EL (cell line): ENCODE results near the gene IGLL5.
"Not testable (repeated sequence)": the region's sequence is repeated elsewhere in the genome, so short reads cannot be mapped to it uniquely, and the experiment has no call there.

Experiments used
- DNase-seq: peaks from one replicate; pipeline ENCODE4 v3.0.0-alpha.2; 2016

The IGLL5 gene

GRCh38 chr22:22902247-22903001, 14.8 kb downstream of the IGLL5 start:
- DNase-seq, result no peak

GRCh38 chr22:22903355-22903777, 15.8 kb downstream of the IGLL5 start:
- no peak for DNase-seq

DNA sequence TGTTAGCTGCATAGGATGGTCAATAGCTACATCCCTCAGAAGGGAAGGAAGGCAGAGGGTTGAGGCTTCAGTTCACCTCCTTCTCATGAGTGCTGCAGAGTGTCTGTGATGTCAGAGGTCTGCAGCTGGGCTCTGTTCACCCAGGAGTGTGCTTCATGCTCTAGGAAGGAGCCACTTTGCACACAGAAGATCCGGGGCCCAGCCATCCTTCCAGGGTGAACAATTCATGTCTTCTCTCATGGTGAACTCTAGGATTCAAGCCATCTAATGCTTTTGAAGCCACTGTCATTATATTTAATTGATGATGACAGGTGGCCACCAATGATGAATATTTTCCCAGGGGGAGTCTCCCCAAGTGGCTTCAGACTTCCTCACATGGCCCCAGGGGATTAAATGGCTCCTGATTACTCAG, 16.2 kb downstream of the IGLL5 start:
- DNase-seq, result not testable (repeated sequence)

DNA sequence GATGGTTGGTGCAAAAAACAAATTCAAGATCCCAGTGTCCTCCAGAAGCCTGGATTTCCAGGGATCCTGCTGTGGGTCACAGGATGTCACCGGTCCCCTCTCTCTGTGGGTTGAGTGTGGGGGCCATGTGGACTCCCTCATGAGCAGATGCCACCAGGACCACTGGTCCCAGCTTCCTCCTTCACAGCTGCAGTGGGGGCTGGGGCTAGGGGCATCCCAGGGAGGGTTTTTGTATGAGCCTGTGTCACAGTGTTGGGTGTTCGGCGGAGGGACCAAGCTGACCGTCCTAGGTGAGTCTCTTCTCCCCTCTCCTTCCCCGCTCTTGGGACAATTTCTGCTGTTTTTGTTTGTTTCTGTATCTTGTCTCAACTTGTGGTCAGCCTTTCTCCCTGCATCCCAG, 17.1 kb downstream of the IGLL5 start:
- not testable (repeated sequence) for DNase-seq

DNA sequence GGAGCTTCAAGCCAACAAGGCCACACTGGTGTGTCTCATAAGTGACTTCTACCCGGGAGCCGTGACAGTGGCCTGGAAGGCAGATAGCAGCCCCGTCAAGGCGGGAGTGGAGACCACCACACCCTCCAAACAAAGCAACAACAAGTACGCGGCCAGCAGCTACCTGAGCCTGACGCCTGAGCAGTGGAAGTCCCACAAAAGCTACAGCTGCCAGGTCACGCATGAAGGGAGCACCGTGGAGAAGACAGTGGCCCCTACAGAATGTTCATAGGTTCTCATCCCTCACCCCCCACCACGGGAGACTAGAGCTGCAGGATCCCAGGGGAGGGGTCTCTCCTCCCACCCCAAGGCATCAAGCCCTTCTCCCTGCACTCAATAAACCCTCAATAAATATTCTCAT, 18.8 kb downstream of the IGLL5 start:
- DNase-seq, result not testable (repeated sequence)

DNA sequence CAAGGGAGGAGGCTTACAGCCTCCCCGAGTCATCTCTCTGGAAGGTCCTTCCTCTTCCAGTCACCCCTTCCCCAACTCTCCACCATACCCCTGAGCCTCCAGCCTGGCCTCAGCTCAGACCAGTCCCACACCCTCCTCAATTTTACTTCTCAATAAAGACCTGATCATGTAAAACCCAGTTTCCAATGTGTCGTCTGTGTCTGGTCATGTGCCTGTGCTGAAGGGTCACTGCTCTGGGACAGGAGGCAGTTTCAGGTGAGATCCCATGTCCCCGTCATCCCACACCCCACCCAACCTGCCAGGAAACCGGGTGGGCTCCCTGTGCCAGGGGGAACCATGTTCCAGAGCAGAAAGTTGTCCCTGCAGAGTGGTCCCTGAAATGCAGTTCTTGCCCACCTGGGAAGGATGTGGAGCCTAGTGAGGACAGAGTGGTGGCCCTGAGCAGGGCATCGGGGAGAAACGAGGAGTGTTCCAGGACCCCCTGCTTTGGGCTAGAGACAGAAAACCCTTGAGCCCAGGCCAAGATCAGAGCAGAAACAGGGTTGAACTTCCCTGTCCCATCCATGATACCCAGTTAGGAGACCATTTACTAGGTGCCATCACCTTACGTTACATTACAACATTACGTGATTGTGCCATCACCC, 19.4 kb downstream of the IGLL5 start:
- DNase-seq, result no peak

DNA sequence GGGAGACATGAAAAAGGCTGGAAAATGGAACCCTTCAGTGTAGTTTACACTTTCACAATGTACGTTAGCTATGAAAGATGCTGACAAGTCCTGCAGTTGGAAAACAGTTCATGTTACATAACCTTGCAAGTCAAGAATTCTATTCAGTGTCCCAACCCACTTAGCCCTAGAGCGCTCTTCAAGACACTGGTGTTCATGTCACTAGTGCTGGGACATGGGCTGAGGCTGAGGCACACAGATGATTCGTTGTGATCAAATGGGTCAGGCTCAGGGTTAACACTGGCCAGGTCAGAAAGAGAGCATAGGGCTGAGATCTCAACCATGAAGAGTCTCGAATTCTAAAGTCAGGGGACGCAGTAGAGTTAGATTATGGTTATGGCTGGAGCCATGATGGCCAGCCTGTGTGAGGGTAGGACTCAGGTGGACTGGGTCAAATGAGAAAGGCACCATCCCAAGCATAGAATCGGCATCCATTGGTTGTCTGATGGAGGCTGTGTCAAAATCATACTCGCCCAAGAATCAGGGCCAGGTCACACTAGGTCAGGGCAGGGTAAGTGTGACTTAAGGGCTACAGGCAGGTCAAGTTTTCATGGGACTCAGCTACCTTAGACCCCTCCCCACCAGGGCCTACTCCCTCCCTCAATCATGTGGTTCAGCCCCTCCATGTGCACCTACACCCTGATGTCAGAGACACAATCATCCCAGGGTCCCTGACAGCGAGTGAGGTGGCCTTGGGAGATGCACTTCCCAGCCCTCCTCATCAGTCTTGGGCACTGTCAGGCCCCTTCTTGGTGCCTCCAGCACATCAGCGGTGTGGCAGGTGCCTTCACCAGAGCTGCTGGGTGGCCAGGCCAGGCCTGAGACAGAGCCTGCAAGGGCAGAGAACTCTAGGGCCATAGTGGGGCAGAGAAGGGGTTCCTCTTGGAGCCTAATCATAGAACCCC, 20.2 kb downstream of the IGLL5 start:
- no peak for DNase-seq

DNA sequence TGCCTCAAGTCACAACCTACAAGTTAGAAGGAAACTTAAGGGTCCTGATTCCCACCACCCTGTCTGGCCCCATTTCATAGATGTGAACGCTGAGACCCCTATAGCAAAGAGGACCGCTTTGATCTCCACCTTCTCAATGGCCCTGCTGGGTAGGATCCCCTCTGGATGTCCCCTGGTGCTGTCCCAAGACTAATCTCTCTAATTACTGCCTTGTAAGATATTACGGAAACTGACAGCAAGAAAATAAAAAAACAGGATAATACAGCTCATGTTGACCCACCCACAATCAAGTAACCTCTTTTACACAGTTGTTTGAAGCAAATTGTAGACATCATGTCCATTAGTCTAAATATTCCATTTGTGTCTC, 20.9 kb downstream of the IGLL5 start:
- no peak for DNase-seq

GRCh38 chr22:22908941-22909604, 21.5 kb downstream of the IGLL5 start:
- DNase-seq, result no peak

- DNase-seq, result no peak
Measured at GRCh38 chr22:22909605-22910271, 22.1 kb downstream of the IGLL5 start.

DNA sequence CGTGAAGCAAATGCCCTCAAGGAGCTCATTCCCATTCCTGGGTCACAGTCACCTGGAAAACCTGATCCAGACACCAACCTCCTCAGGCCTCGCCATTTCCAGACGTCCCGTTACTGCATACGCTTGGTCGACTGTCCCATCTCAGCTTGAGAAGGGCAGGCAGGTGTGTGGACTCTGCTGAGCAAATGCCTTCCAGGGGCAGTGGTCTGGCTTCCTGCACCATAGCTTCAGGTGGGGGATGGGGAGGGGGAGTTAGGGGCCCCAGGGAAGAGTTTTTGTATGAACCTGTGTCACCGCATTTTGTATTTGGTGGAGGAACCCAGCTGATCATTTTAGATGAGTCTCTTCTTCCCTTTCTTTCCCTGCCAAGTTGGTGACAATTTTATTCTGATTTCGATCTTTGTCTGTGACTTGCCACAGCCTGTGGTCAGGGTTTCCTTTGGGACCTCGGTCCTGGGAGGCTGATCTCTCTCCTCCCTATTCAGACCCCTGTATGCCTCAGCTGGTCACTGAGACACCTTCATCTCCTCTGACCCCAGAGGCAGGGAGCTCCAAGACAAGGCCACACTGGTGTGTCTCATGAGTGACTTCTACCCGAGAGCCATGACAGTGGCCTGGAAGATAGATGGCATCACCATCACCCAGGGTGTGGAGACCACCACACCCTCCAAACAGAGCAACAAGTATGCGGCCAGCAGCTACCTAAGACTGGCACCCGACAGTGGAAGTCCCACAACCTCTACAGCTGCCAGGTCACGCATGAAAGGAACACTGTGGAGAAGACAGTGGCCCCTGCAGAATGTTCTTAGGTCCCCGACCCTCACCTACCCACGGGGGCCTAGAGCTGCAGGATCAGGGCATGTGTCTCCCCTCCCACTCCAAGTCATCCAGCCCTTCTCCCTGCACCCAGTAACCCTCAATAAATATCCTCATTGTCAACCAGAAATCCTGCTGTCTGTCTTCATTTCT, 22.9 kb downstream of the IGLL5 start:
- DNase-seq, result no peak

GRCh38 chr22:22911327-22912134, 23.9 kb downstream of the IGLL5 start:
- no peak for DNase-seq

DNA sequence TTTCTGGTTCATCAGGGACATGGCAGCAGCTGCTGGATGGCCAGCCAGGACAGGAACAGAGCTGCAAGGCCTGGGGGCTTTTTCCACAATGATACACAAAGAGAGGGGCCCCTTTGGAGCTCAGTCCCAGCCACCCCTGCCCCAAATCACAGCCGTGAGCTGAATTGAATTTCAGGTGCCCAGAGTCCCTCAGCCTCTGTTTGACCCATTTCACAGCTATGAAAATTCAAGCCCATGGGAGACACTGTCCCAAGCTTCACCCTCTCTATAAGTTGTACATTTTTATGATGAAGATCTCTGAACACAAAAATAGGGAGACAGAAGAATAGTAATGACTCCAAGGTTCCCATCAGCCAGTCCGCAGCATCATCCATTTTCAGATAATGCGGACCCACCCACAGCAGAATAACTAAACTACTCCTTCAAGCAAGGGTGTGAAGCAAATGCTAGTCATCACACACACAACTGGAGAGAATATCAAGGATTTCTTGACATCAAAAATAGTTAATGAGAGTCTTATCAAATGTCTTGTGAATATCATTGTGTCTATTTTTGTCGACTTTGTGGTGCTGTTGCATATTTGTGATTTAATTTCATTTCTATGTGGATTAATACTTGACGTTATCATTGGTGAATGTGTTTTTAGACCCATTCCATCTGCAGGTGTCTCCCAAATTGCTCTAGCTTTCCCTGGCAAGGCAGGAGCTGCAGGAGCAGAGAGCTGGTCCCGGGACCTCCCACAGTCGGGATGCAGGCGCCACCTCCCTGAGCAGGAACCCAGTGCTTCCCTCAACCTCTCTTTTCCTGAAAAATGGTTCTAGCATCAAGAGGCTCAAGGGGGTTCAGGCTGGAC, 24.7 kb downstream of the IGLL5 start:
- no peak for DNase-seq

DNA sequence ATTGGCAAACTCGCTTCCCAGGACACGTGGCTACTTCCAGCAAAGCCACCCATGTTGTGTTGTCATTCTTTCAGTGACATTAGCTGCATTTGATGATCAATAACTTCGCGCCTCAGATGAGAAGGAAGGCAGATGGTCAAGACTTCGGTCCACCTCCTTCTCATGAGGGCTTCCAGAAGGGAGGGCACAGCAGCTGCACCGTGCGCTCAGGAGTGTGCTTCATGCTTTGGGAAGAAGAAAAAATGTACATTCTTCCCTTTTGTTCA, 25.3 kb downstream of the IGLL5 start:
- DNase-seq, result no peak

- DNase-seq, result no peak
Measured at GRCh38 chr22:22913989-22914388, 26.4 kb downstream of the IGLL5 start.

DNA sequence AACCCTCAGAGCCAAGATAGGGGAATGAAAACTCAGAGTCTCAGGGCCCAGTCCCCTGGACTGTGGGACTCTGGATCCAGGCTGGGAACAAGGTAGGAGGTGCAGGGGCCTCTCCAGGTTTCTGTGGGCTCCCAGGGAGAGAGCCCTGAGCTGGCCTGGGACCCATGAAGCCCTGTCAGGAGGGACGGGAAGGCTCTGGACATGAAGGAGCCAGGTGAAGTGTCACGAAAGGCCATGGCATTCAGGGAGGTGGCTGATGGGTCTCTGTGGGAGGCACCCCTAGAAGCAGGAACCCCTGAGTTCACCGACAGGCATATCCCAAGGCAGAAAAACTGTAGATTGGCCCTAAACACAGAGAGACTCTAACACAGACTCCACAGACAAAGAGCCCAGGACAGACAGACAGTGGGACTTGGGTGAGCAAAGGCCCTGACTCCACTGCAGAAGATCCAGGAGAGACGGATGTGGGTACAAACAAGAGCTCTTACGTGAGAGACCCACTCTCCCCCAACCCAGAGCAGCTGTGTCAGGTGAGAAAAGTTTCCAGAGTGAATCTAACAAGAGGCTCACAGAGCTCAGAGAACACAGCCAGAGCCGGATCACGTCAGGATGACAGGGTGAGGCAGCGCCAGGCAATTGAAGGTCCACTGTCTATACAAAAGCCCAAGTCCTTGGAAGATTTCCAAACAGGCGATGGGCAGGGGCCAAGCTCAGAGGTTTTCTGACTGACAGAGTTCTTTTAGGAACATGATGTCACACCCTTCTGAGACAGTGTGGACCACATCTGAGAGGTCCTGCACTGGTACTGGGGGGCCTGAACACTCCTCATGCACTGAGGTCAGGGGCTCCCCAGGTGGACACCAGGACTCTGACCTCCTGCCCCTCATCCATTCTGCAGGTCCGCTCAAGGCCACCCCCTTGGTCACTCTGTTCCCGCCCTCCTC, 27.4 kb downstream of the IGLL5 start:
- no peak for DNase-seq

DNA sequence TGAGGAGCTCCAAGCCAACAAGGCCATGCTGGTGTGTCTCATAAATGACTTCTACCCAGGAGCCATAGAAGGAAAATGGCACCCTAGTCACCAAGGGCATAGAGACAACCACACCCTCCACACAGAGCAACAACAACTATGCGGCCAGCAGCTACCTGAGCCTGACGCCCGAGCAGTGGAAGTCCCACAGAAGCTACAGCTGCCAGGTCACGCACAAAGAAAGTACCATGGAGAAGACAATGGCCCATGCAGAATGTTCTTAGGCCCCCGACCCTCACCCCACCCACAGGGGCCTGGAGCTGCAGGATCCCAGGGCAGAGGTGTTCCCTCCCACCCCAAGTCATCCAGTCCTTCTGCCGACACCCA, 28.0 kb downstream of the IGLL5 start:
- no peak for DNase-seq

DNA sequence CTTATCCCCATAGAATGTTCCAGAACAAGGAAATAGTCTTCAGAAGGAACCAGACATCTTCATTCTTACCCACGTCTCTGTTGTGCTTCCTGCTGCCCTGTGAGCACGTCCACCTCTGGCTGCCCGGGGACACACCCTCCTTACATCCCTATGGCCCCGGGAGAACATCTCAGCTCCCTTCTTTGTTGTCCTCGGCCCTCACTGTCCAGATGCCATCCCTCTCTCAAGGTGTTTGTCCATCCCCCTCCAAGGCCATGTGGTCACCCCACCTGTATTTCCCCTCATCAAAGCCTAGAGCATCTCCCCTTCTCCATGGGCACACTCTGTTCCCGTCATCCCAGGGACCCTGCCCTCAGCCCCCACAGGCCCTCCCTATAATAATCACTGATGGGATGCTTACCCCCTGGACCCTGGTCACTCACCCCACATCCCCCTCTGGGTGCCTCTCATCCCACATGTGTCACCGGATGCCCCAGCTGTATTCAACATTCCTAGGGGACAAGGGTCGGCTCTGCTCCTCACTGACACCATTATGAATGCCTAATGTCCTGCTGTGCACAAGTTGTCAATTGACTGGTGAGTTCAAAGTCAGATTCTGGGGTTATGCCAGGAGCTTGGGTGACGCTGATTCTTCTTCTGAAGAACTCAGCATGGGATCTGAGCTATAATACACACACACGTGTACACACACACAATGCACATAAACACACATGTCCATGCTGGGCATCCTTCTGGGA, 28.8 kb downstream of the IGLL5 start:
- DNase-seq, result no peak
